Mesenteric fat pad (tissue), 1 donor: ENCODE data around the gene GSE1. TPM values are rescaled to one million over a fixed set of nuclear protein-coding genes. Genes with fewer than 3 reads are reported as not detected.

Experiments
- DNase-seq: peaks from one replicate; pipeline ENCODE4 v3.0.0-alpha.2; 2020; ENCODE audit warnings: low spot score
- total RNA-seq: library from RNA; stranded (reverse); fragmentation: NEBNext Ultra II Directional; extraction: Animal tissue kit (Norgen Biotek cat#: 25700); gene quantifications from one replicate; pipeline ENCODE4 v1.2.1, GENCODE V29; 2021
- donor health status: DM: yes; HTN: yes; CAD: no.

Gene GSE1
- total RNA-seq, 1 donor from 2014 or later = 129 TPM

GRCh38 chr16:85696781-85697180 lies 83.7 kb downstream of the GSE1 start:
- no peak for DNase-seq

- DNase-seq = no peak
Measured at GRCh38 chr16:85697431-85697830, 84.3 kb downstream of the GSE1 start.

- no peak for DNase-seq
Measured at GRCh38 chr16:85698459-85698891, 85.4 kb downstream of the GSE1 start.

DNA sequence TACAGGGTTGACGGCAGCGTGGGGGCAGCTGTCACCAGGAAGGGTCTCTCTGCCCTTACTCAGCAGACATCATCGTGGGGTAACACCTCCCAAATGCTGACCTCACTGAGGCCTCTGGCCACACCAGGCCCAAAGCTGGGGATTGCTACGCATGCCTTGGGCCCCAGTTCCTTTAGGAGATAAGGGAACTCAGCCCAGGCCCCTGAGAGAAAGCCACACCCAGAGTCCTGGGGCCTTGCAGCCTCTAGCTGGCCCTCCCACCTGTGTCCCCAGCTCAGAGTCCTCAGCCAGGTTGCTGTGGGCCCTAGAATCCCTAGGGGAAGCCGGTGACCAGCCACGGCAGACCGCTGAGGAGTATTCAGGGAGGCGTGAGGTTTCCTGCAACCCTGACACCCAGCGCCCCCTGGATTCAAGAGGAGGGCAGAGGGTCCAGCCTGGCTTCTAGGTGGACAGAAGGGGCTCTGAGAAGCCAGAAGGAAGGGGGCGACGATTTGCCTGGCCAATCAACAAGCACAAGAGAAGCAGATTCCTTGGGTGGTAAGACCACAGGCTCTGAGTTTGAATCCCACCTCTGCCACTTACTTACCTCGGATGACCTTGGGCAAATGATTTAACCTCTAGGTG lies 85.9 kb downstream of the GSE1 start:
- DNase-seq = no peak

DNA sequence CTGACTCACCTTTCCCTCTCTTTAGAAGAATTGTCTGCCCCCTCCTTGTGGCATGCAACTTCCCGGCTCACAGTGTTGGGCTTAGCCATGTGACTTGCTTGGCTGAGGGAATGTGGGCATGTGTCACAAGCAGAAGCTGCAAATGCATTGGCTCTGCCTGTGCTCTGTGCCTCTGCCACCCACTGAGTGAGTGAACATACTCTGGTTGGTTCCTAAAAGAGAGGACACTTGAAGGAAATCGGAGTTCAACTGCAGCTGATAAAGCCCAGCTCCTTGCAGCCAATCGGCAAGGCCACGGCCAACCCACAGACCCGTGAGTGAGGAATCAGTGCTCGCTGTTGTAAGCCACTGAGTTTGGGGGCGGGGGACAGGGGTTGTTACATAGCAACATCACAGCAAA lies 86.5 kb downstream of the GSE1 start:
- DNase-seq = no peak

- no peak for DNase-seq
Measured at GRCh38 chr16:85704011-85704410, 90.9 kb downstream of the GSE1 start.

- no peak for DNase-seq
Measured at GRCh38 chr16:85704900-85705846, 92.1 kb downstream of the GSE1 start.

DNA sequence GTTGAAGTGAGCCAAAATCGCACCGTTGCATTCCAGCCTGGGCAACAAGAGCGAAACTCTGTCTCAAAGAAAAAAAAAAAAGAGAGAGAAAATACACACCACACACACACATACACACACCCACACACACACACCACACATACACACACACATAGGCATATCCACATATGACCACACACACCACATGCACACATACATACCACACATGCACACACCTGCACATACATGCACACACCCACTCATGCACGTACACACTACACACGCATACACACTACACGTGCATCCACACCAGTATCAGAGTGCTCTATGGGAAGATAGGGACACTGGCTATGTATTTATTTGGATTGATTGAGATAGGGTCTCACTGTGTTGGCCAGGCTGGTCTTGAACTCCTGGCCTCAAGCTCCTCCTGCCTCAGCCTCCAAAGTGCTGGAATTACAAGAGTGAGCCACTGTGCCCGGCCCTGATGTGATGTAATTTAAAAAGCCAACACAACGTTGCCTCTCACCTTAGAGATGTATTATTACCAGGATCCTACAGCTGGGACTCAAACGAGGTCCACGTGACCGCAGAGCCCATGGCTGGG lies 93.4 kb downstream of the GSE1 start:
- no peak for DNase-seq

- DNase-seq = no peak
Measured at GRCh38 chr16:85707528-85708095, 94.5 kb downstream of the GSE1 start.

DNA sequence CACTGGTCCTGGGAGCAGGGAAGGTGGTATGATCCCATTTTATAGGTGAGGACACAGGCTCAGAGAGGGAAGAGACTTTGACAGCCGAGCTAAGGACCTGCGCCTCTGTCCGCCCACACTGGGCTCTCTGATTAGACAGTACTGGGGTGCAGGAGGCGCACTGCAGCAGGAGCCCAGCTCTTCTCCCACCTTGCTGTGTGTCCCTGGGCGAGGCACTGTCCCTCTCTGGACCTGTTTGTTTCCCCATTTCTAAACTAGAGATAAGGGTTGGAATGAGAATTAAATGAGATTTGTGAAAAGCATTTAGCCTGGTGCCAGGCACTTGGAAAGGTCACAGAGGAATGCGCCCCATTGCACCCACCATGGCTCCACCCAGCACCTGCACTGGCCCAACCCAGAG lies 95.2 kb downstream of the GSE1 start:
- DNase-seq = no peak

- no peak for DNase-seq
Measured at GRCh38 chr16:85709766-85710585, 96.9 kb downstream of the GSE1 start.

GRCh38 chr16:85710732-85711131 lies 97.6 kb downstream of the GSE1 start:
- no peak for DNase-seq

GRCh38 chr16:85711982-85712587 lies 99.0 kb downstream of the GSE1 start:
- no peak for DNase-seq

- no peak for DNase-seq
Measured at GRCh38 chr16:85712801-85713200, 99.7 kb downstream of the GSE1 start.

- no peak for DNase-seq
Measured at GRCh38 chr16:85715169-85716021, 102.3 kb downstream of the GSE1 start.

- DNase-seq = no peak
Measured at GRCh38 chr16:85716022-85716679, 103.0 kb downstream of the GSE1 start.

DNA sequence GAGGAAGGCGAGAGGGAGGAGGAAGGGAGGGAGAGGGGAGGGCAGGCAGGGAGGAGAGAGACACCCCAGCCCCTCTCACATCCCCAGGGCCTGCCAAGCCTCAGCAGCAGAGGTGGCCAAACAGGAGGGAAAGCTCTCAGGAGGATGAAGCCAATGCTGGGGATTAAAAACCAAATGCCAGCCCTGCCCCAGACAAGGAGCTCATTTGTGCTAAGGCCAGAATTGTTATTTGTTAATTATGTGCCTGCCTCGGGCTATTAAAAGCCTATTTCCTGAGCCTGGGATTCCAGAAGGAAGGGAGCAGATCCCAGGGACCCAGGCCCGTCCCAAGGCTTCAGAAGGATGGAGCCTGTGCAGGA lies 103.5 kb downstream of the GSE1 start:
- DNase-seq = no peak

DNA sequence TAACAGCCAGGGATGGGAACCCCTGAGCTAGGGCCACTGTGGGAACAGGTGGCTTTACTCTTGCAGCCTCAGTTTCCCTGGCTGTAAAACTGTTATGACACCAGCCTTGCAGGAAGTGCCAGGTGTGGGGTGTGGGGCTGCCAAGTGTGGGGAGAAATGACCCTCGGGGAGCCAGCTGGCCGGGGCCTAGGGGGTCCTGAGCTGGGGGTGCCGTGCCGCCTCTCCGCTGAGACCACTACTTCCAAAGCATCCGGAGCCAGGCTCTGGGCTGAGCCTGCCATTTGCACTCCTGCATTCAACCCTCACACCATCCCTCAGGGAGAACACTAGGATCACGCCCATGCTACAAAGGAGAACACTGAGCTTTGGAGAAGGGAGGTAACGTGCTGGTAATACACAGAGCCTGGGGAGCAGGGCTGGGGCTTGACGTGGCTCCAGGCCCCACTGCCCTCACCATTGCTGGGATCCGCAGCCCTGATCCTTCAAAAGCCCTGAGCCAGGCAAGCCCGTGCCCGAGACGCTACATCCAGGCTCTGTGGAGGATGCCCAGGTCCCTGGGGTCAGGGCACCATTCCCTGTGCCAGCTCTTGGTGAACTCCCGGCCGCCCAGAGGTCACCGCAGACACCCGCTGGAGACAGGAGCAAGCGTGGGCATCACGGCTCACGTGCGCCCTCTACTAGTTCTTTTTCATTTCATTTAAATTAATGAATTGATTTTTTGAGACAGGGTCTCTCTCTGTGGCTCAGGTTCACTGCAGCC lies 104.5 kb downstream of the GSE1 start:
- no peak for DNase-seq

- no peak for DNase-seq
Measured at GRCh38 chr16:85718153-85718477, 105.0 kb downstream of the GSE1 start.
